ENCODE data around the gene CPED1.

CPED1 gene

GRCh38 chr7:121042899-121043298, 54.4 kb downstream of the CPED1 start:
- DNase-seq, result no peak
- WGBS (ENCODE audit: insufficient coverage), result 100% methylated on average over 2 of the region's 3 CpGs
- Histone ChIP-seq H3K27me3 (replicated peaks in 2 of 5; ENCODE audit: control insufficient read depth in 4 of 5, insufficient read depth in 5 of 5, low read length in 4 of 5) (no peaks in the 10 kb centered on the region), H3K4me1 (ENCODE audit: control extremely low read depth in 1 of 4, control insufficient read depth in 4 of 4, insufficient read depth in 4 of 4, low read length in 3 of 4) (peaks cover 0 to 9% (median 6%) of the 10 kb centered on the region in 4 experiments), H3K27ac (ENCODE audit: insufficient read depth in 1 of 2, low read depth in 1 of 2, low read length in 2 of 2, poor library complexity in 1 of 2, severe bottlenecking in 2 of 2) (peak overlapping the region in 1 of 2 experiments; percentile 67), H3K4me3 (ENCODE audit: control insufficient read depth in 1 of 7, extremely low read depth in 1 of 7, insufficient read depth in 4 of 7, low read depth in 2 of 7, low read length in 6 of 7) (no peak overlapping the region), H3K36me3 (ENCODE audit: control insufficient read depth in 4 of 4, insufficient read depth in 4 of 4, low read length in 3 of 4) (no peaks in the 10 kb centered on the region), H3K9me3 (ENCODE audit: control extremely low read depth in 1 of 5, control insufficient read depth in 4 of 5, insufficient read depth in 2 of 5, low read depth in 1 of 5, low read length in 4 of 5) (no peaks in the 10 kb centered on the region)
- ChIA-PET CTCF (interaction anchor here (1.1 to 1.7 kb wide), 2 partner anchors 11 to 17 kb away, joined by 3 to 4 read pairs; no protein-coding TSS in a partner anchor), POLR2A (no interaction called here)

- ChIA-PET POLR2A (no interaction called here), CTCF (interaction anchor here (1.1 to 1.3 kb wide), 2 partner anchors 11 to 13 kb away, joined by 3 read pairs; no protein-coding TSS in a partner anchor)
- Histone ChIP-seq H3K9me3 (ENCODE audit: control extremely low read depth in 1 of 5, control insufficient read depth in 4 of 5, insufficient read depth in 2 of 5, low read depth in 1 of 5, low read length in 4 of 5) (no peaks in the 10 kb centered on the region), H3K27ac (ENCODE audit: insufficient read depth in 1 of 2, low read depth in 1 of 2, low read length in 2 of 2, poor library complexity in 1 of 2, severe bottlenecking in 2 of 2) (peak overlapping the region in 1 of 2 experiments; percentile 67), H3K4me3 (ENCODE audit: control insufficient read depth in 1 of 7, extremely low read depth in 1 of 7, insufficient read depth in 4 of 7, low read depth in 2 of 7, low read length in 6 of 7) (no peak overlapping the region), H3K4me1 (ENCODE audit: control extremely low read depth in 1 of 4, control insufficient read depth in 4 of 4, insufficient read depth in 4 of 4, low read length in 3 of 4) (peaks cover 0 to 9% (median 6%) of the 10 kb centered on the region in 4 experiments), H3K27me3 (replicated peaks in 2 of 5; ENCODE audit: control insufficient read depth in 4 of 5, insufficient read depth in 5 of 5, low read length in 4 of 5) (no peaks in the 10 kb centered on the region), H3K36me3 (ENCODE audit: control insufficient read depth in 4 of 4, insufficient read depth in 4 of 4, low read length in 3 of 4) (peaks cover 0 to 3% (median 0%) of the 10 kb centered on the region in 4 experiments)
- 100% methylated on average over 3 of the region's 4 CpGs for WGBS (ENCODE audit: insufficient coverage)
- no peak for DNase-seq
Observed at GRCh38 chr7:121043314-121044234, 55.1 kb downstream of the CPED1 start.

GRCh38 chr7:121045090-121045489, 56.6 kb downstream of the CPED1 start:
- Histone ChIP-seq H3K4me3 (ENCODE audit: control insufficient read depth in 1 of 7, extremely low read depth in 1 of 7, insufficient read depth in 4 of 7, low read depth in 2 of 7, low read length in 6 of 7) (no peak overlapping the region), H3K36me3 (ENCODE audit: control insufficient read depth in 4 of 4, insufficient read depth in 4 of 4, low read length in 3 of 4) (peaks cover 0 to 3% (median 0%) of the 10 kb centered on the region in 4 experiments), H3K9me3 (ENCODE audit: control extremely low read depth in 1 of 5, control insufficient read depth in 4 of 5, insufficient read depth in 2 of 5, low read depth in 1 of 5, low read length in 4 of 5) (no peaks in the 10 kb centered on the region), H3K27me3 (replicated peaks in 2 of 5; ENCODE audit: control insufficient read depth in 4 of 5, insufficient read depth in 5 of 5, low read length in 4 of 5) (no peaks in the 10 kb centered on the region), H3K4me1 (ENCODE audit: control extremely low read depth in 1 of 4, control insufficient read depth in 4 of 4, insufficient read depth in 4 of 4, low read length in 3 of 4) (peaks cover 0 to 9% (median 6%) of the 10 kb centered on the region in 4 experiments), H3K27ac (ENCODE audit: insufficient read depth in 1 of 2, low read depth in 1 of 2, low read length in 2 of 2, poor library complexity in 1 of 2, severe bottlenecking in 2 of 2) (peak overlapping the region in 1 of 2 experiments; percentile 67)
- POLR2A ChIA-PET, result no interaction called here
- DNase-seq, result no peak
- CTCF ChIA-PET, result no interaction called here
- 80% methylated on average over 1 of the region's 1 CpG for WGBS (ENCODE audit: insufficient coverage)

GRCh38 chr7:121046009-121046408, 57.5 kb downstream of the CPED1 start:
- DNase-seq, result no peak
- CTCF ChIA-PET, result no interaction called here
- peak overlapping the region in 1 of 2 experiments; percentile 1 for H3K27ac ChIP-seq (ENCODE audit: insufficient read depth in 1 of 2, low read depth in 1 of 2, low read length in 2 of 2, poor library complexity in 1 of 2, severe bottlenecking in 2 of 2)
- H3K4me3 ChIP-seq (ENCODE audit: control insufficient read depth in 1 of 7, extremely low read depth in 1 of 7, insufficient read depth in 4 of 7, low read depth in 2 of 7, low read length in 6 of 7), result no peak overlapping the region
- no peaks in the 10 kb centered on the region for H3K27me3 ChIP-seq (replicated peaks in 2 of 5; ENCODE audit: control insufficient read depth in 4 of 5, insufficient read depth in 5 of 5, low read length in 4 of 5)
- no CpG with 5 or more reads among the region's 4 CpGs for WGBS (ENCODE audit: insufficient coverage)
- peaks cover 0 to 3% (median 0%) of the 10 kb centered on the region in 4 experiments for H3K36me3 ChIP-seq (ENCODE audit: control insufficient read depth in 4 of 4, insufficient read depth in 4 of 4, low read length in 3 of 4)
- H3K9me3 ChIP-seq (ENCODE audit: control extremely low read depth in 1 of 5, control insufficient read depth in 4 of 5, insufficient read depth in 2 of 5, low read depth in 1 of 5, low read length in 4 of 5), result no peaks in the 10 kb centered on the region
- peaks cover 0 to 9% (median 6%) of the 10 kb centered on the region in 4 experiments for H3K4me1 ChIP-seq (ENCODE audit: control extremely low read depth in 1 of 4, control insufficient read depth in 4 of 4, insufficient read depth in 4 of 4, low read length in 3 of 4)
- POLR2A ChIA-PET, result no interaction called here

- no peak overlapping the region for H3K4me3 ChIP-seq (ENCODE audit: control insufficient read depth in 1 of 7, extremely low read depth in 1 of 7, insufficient read depth in 4 of 7, low read depth in 2 of 7, low read length in 6 of 7)
- DNase-seq, result peak in 2 of 3 donors; percentile 51 to 64
- H3K27me3 ChIP-seq (replicated peaks in 2 of 5; ENCODE audit: control insufficient read depth in 4 of 5, insufficient read depth in 5 of 5, low read length in 4 of 5), result no peaks in the 10 kb centered on the region
- no peaks in the 10 kb centered on the region for H3K9me3 ChIP-seq (ENCODE audit: control extremely low read depth in 1 of 5, control insufficient read depth in 4 of 5, insufficient read depth in 2 of 5, low read depth in 1 of 5, low read length in 4 of 5)
- peaks cover 0 to 2% (median 2%) of the 10 kb centered on the region in 4 experiments for H3K4me1 ChIP-seq (ENCODE audit: control extremely low read depth in 1 of 4, control insufficient read depth in 4 of 4, insufficient read depth in 4 of 4, low read length in 3 of 4)
- CTCF ChIA-PET, result interaction anchor here (1.0 kb wide), 1 partner anchor 58 kb away, joined by 3 read pairs; the partner anchor contains the start of gene CPED1
- H3K36me3 ChIP-seq (ENCODE audit: control insufficient read depth in 4 of 4, insufficient read depth in 4 of 4, low read length in 3 of 4), result peaks cover 0 to 4% (median 0%) of the 10 kb centered on the region in 4 experiments
- no CpG with 5 or more reads among the region's 2 CpGs for WGBS (ENCODE audit: insufficient coverage)
- H3K27ac ChIP-seq (ENCODE audit: insufficient read depth in 1 of 2, low read depth in 1 of 2, low read length in 2 of 2, poor library complexity in 1 of 2, severe bottlenecking in 2 of 2), result peak overlapping the region in 1 of 2 experiments; percentile 43
- POLR2A ChIA-PET, result no interaction called here
Observed at GRCh38 chr7:121046893-121047468, 58.5 kb downstream of the CPED1 start.

GRCh38 chr7:121048195-121048594, 59.7 kb downstream of the CPED1 start:
- WGBS (ENCODE audit: insufficient coverage), result 68% methylated on average over 4 of the region's 4 CpGs
- Histone ChIP-seq H3K4me1 (ENCODE audit: control extremely low read depth in 1 of 4, control insufficient read depth in 4 of 4, insufficient read depth in 4 of 4, low read length in 3 of 4) (peaks cover 0 to 2% (median 0%) of the 10 kb centered on the region in 4 experiments), H3K9me3 (ENCODE audit: control extremely low read depth in 1 of 5, control insufficient read depth in 4 of 5, insufficient read depth in 2 of 5, low read depth in 1 of 5, low read length in 4 of 5) (no peaks in the 10 kb centered on the region), H3K27me3 (replicated peaks in 2 of 5; ENCODE audit: control insufficient read depth in 4 of 5, insufficient read depth in 5 of 5, low read length in 4 of 5) (no peaks in the 10 kb centered on the region), H3K36me3 (ENCODE audit: control insufficient read depth in 4 of 4, insufficient read depth in 4 of 4, low read length in 3 of 4) (peaks cover 0 to 7% (median 0%) of the 10 kb centered on the region in 4 experiments), H3K4me3 (ENCODE audit: control insufficient read depth in 1 of 7, extremely low read depth in 1 of 7, insufficient read depth in 4 of 7, low read depth in 2 of 7, low read length in 6 of 7) (no peak overlapping the region), H3K27ac (ENCODE audit: insufficient read depth in 1 of 2, low read depth in 1 of 2, low read length in 2 of 2, poor library complexity in 1 of 2, severe bottlenecking in 2 of 2) (no peak overlapping the region)
- ChIA-PET CTCF (no interaction called here), POLR2A (no interaction called here)
- no peak for DNase-seq
